Trophoblast cell (in vitro differentiated cells and primary cell): ENCODE data around the gene XYLT2.

Source experiments
- DNase-seq, 2 donors: peaks; one replicate each; pipeline ENCODE4 v3.0.0-alpha.2; 2016
- H2AFZ ChIP-seq: 2 replicates; pipeline ENCODE4 v1.6.1; 2013; ENCODE audit warnings: low read length, moderate library complexity, mild to moderate bottlenecking; ENCODE audit not compliant: insufficient read depth, poor library complexity
- H2AK5ac ChIP-seq: 2 replicates; pipeline ENCODE4 v1.6.1; 2013; ENCODE audit warnings: mild to moderate bottlenecking, low read length
- H2BK120ac ChIP-seq: 2 replicates; pipeline ENCODE4 v1.6.1; 2013; ENCODE audit warnings: low read length, mild to moderate bottlenecking, moderate library complexity; ENCODE audit not compliant: insufficient read depth, poor library complexity
- H2BK12ac ChIP-seq: 2 replicates; pipeline ENCODE4 v1.6.1; 2013; ENCODE audit warnings: mild to moderate bottlenecking, low read length, moderate library complexity
- H2BK5ac ChIP-seq: 2 replicates; pipeline ENCODE4 v1.6.1; 2013; ENCODE audit warnings: low read length, low read depth, moderate library complexity, mild to moderate bottlenecking; ENCODE audit not compliant: poor library complexity
- H3K14ac ChIP-seq: 2 replicates; pipeline ENCODE4 v1.6.1; 2013; ENCODE audit warnings: mild to moderate bottlenecking, low read length
- H3K18ac ChIP-seq: 2 replicates; pipeline ENCODE4 v1.6.1; 2013; ENCODE audit warnings: mild to moderate bottlenecking, low read length
- H3K23ac ChIP-seq: 2 replicates; pipeline ENCODE4 v1.6.1; 2013; ENCODE audit warnings: low read length
- H3K27ac ChIP-seq: 2 replicates; pipeline ENCODE4 v1.5.1; 2013; ENCODE audit warnings: low read depth, mild to moderate bottlenecking, inconsistent platforms, low read length, moderate library complexity
- H3K27me3 ChIP-seq: 2 replicates; pipeline ENCODE4 v1.6.1; 2013; ENCODE audit warnings: inconsistent platforms, mild to moderate bottlenecking, low read length, moderate library complexity; ENCODE audit not compliant: insufficient read depth
- H3K36me3 ChIP-seq, 2 experiments: 1 replicate in 1 of 2; 2 replicates in 1 of 2; pipeline ENCODE4 v1.6.1; 2013; ENCODE audit warnings: low read length in 2 of 2, mild to moderate bottlenecking in 2 of 2, moderate library complexity in 1 of 2; ENCODE audit not compliant: insufficient read depth in 2 of 2, control insufficient read depth in 1 of 2
- H3K4ac ChIP-seq: 2 replicates; pipeline ENCODE4 v1.6.1; 2013; ENCODE audit warnings: low read depth, mild to moderate bottlenecking, low read length, moderate library complexity
- H3K4me1 ChIP-seq, 2 experiments: 1 replicate in 1 of 2; 2 replicates in 1 of 2; pipeline ENCODE4 v1.6.1; 2013; ENCODE audit warnings: low read length in 2 of 2, mild to moderate bottlenecking in 2 of 2, moderate library complexity in 1 of 2; ENCODE audit not compliant: insufficient read depth in 2 of 2, control insufficient read depth in 1 of 2
- H3K4me2 ChIP-seq: 2 replicates; pipeline ENCODE4 v1.6.1; 2013; ENCODE audit warnings: inconsistent platforms, mild to moderate bottlenecking, low read length, moderate library complexity
- H3K4me3 ChIP-seq: 2 replicates; pipeline ENCODE4 v1.5.1; 2013; ENCODE audit warnings: mild to moderate bottlenecking, low read depth, low read length, inconsistent platforms
- H3K79me1 ChIP-seq: one replicate; pipeline ENCODE4 v1.6.1; 2013; ENCODE audit warnings: low read length
- H3K79me2 ChIP-seq: 2 replicates; pipeline ENCODE4 v1.6.1; 2013; ENCODE audit warnings: low read length, mild to moderate bottlenecking; ENCODE audit not compliant: control insufficient read depth, insufficient read depth, poor library complexity
- H3K9ac ChIP-seq: 2 replicates; pipeline ENCODE4 v1.6.1; 2013; ENCODE audit warnings: mild to moderate bottlenecking, low read length
- H3K9me3 ChIP-seq: 2 replicates; pipeline ENCODE4 v1.6.1; 2013; ENCODE audit warnings: low read depth, mild to moderate bottlenecking, control low read depth, inconsistent platforms, low read length; ENCODE audit not compliant: insufficient read depth
- H4K12ac ChIP-seq: 2 replicates; pipeline ENCODE4 v1.6.1; 2013; ENCODE audit warnings: low read depth, mild to moderate bottlenecking, low read length, moderate library complexity
- H4K8ac ChIP-seq: 2 replicates; pipeline ENCODE4 v1.6.1; 2013; ENCODE audit warnings: low read depth, mild to moderate bottlenecking, low read length, moderate library complexity
- H4K91ac ChIP-seq: one replicate; pipeline ENCODE4 v1.6.1; 2013; ENCODE audit warnings: low read depth, mild to moderate bottlenecking, low read length, moderate library complexity
- WGBS: extraction: QIAGEN DNeasy Blood & Tissue Kit; methylation state at CpG from one replicate; pipeline ENCODE4 v1.1.7; 2013; ENCODE audit warnings: missing lambda C conversion rate; ENCODE audit not compliant: insufficient read length, insufficient coverage; ENCODE audit errors: extremely low coverage; 5-methylcytosine and 5-hydroxymethylcytosine counted together

The XYLT2 gene

GRCh38 chr17:50382931-50383330 lies 37.0 kb downstream of the XYLT2 start:
- WGBS, result no CpG with 5 or more reads among the region's 12 CpGs
- Histone ChIP-seq H4K91ac (no peak overlapping the region), H3K4me1 (no peaks in the 10 kb centered on the region), H3K4ac (no peak overlapping the region), H3K9ac (no peak overlapping the region), H2AFZ (no peak overlapping the region), H3K79me2 (no peaks in the 10 kb centered on the region), H3K4me2 (no peak overlapping the region), H2BK5ac (no peak overlapping the region), H3K27me3 (no peaks in the 10 kb centered on the region), H2BK120ac (no peak overlapping the region), H3K14ac (no peak overlapping the region), H3K23ac (no peak overlapping the region), H2AK5ac (no peak overlapping the region), H3K27ac (no peak overlapping the region), H4K12ac (no peak overlapping the region), H3K18ac (no peak overlapping the region), H3K36me3 (peaks cover 49 to 80% of the 10 kb centered on the region in 2 experiments), H3K79me1 (no peaks in the 10 kb centered on the region), H4K8ac (no peak overlapping the region), H3K4me3 (no peak overlapping the region), H3K9me3 (no peaks in the 10 kb centered on the region), H2BK12ac (no peak overlapping the region)
- no peak for DNase-seq

- no peak overlapping the region for H2AFZ ChIP-seq
- no peak overlapping the region for H4K91ac ChIP-seq
- H3K4me1 ChIP-seq, result no peaks in the 10 kb centered on the region
- H2AK5ac ChIP-seq, result no peak overlapping the region
- H3K27me3 ChIP-seq, result no peaks in the 10 kb centered on the region
- H3K14ac ChIP-seq, result no peak overlapping the region
- H3K4me2 ChIP-seq, result no peak overlapping the region
- no peak overlapping the region for H3K9ac ChIP-seq
- no peak overlapping the region for H2BK120ac ChIP-seq
- no peak overlapping the region for H3K18ac ChIP-seq
- H4K8ac ChIP-seq, result no peak overlapping the region
- H3K79me1 ChIP-seq, result no peaks in the 10 kb centered on the region
- H3K23ac ChIP-seq, result no peak overlapping the region
- no peak overlapping the region for H3K27ac ChIP-seq
- no peak for DNase-seq
- peaks cover 57 to 83% of the 10 kb centered on the region in 2 experiments for H3K36me3 ChIP-seq
- no peak overlapping the region for H2BK5ac ChIP-seq
- no CpG with 5 or more reads among the region's 3 CpGs for WGBS
- no peaks in the 10 kb centered on the region for H3K9me3 ChIP-seq
- no peak overlapping the region for H4K12ac ChIP-seq
- no peak overlapping the region for H3K4ac ChIP-seq
- no peak overlapping the region for H3K4me3 ChIP-seq
- H2BK12ac ChIP-seq, result no peak overlapping the region
- H3K79me2 ChIP-seq, result no peaks in the 10 kb centered on the region
These were observed 40.6 kb downstream of the XYLT2 start for GRCh38 chr17:50386510-50386909.

GRCh38 chr17:50388728-50389127 lies 42.8 kb downstream of the XYLT2 start:
- Histone ChIP-seq H3K14ac (no peak overlapping the region), H2BK12ac (no peak overlapping the region), H3K36me3 (peaks cover 67 to 87% of the 10 kb centered on the region in 2 experiments), H2BK5ac (no peak overlapping the region), H3K4me2 (no peak overlapping the region), H3K9ac (no peak overlapping the region), H4K91ac (no peak overlapping the region), H4K12ac (no peak overlapping the region), H3K9me3 (no peaks in the 10 kb centered on the region), H3K27me3 (no peaks in the 10 kb centered on the region), H3K79me1 (no peaks in the 10 kb centered on the region), H3K27ac (no peak overlapping the region), H3K79me2 (no peaks in the 10 kb centered on the region), H3K4ac (no peak overlapping the region), H3K23ac (no peak overlapping the region), H3K18ac (no peak overlapping the region), H2AFZ (no peak overlapping the region), H3K4me1 (no peaks in the 10 kb centered on the region), H3K4me3 (no peak overlapping the region), H2BK120ac (no peak overlapping the region), H4K8ac (no peak overlapping the region), H2AK5ac (no peak overlapping the region)
- DNase-seq, result no peak
- no CpG with 5 or more reads among the region's 3 CpGs for WGBS

GRCh38 chr17:50389534-50389933 lies 43.6 kb downstream of the XYLT2 start:
- H2BK120ac ChIP-seq, result no peak overlapping the region
- H3K9me3 ChIP-seq, result no peaks in the 10 kb centered on the region
- H3K79me2 ChIP-seq, result no peaks in the 10 kb centered on the region
- no peak overlapping the region for H2BK5ac ChIP-seq
- no peak overlapping the region for H4K91ac ChIP-seq
- H2AK5ac ChIP-seq, result no peak overlapping the region
- DNase-seq, result no peak
- H3K4me1 ChIP-seq, result no peaks in the 10 kb centered on the region
- no CpG with 5 or more reads among the region's 6 CpGs for WGBS
- H3K36me3 ChIP-seq, result peaks cover 63 to 87% of the 10 kb centered on the region in 2 experiments
- no peak overlapping the region for H3K4me3 ChIP-seq
- no peak overlapping the region for H4K12ac ChIP-seq
- H3K23ac ChIP-seq, result no peak overlapping the region
- no peak overlapping the region for H3K18ac ChIP-seq
- H2BK12ac ChIP-seq, result no peak overlapping the region
- no peak overlapping the region for H3K27ac ChIP-seq
- H3K4me2 ChIP-seq, result no peak overlapping the region
- H3K9ac ChIP-seq, result no peak overlapping the region
- H2AFZ ChIP-seq, result no peak overlapping the region
- H3K27me3 ChIP-seq, result no peaks in the 10 kb centered on the region
- no peak overlapping the region for H4K8ac ChIP-seq
- no peaks in the 10 kb centered on the region for H3K79me1 ChIP-seq
- no peak overlapping the region for H3K14ac ChIP-seq
- no peak overlapping the region for H3K4ac ChIP-seq
